AG08396 (cell line): ENCODE measurements around the gene FANCI.

Source experiments
- DNase-seq: peaks from one replicate; pipeline ENCODE4 v3.0.0; 2012; ENCODE audit warnings: low spot score, mixed read lengths

FANCI gene

GRCh38 chr15:89243691-89244573, at the start of gene FANCI:
Gene FANCI (plus strand): TSS chr15:89243979. CDS start chr15:89247648, 3,669 bp downstream.
- peak; percentile 95 for DNase-seq

- DNase-seq, result no peak
Observed at GRCh38 chr15:89194608-89195007, 49.2 kb upstream of the FANCI start.

- no peak for DNase-seq
Observed at GRCh38 chr15:89195836-89196235, 47.9 kb upstream of the FANCI start.

GRCh38 chr15:89196241-89196640, 47.5 kb upstream of the FANCI start:
- DNase-seq, result no peak

- DNase-seq, result no peak
Observed at GRCh38 chr15:89196994-89197393, 46.8 kb upstream of the FANCI start.

- DNase-seq, result no peak
Observed at GRCh38 chr15:89197503-89197971, 46.2 kb upstream of the FANCI start.

GRCh38 chr15:89198196-89198595, 45.6 kb upstream of the FANCI start:
- DNase-seq, result no peak

GRCh38 chr15:89198934-89199333, 44.8 kb upstream of the FANCI start:
- no peak for DNase-seq

- no peak for DNase-seq
Observed at GRCh38 chr15:89199746-89200145, 44.0 kb upstream of the FANCI start.

GRCh38 chr15:89200182-89200581, 43.6 kb upstream of the FANCI start:
- no peak for DNase-seq

- no peak for DNase-seq
Observed at GRCh38 chr15:89201465-89202005, 42.2 kb upstream of the FANCI start.

GRCh38 chr15:89203705-89204273, 40.0 kb upstream of the FANCI start:
- DNase-seq, result no peak

- no peak for DNase-seq
Observed at GRCh38 chr15:89205991-89206585, 37.7 kb upstream of the FANCI start.

- DNase-seq, result peak; percentile 90
Observed at GRCh38 chr15:89206908-89207331, 36.9 kb upstream of the FANCI start.

GRCh38 chr15:89208256-89208655, 35.5 kb upstream of the FANCI start:
- DNase-seq, result no peak

- DNase-seq, result no peak
Observed at GRCh38 chr15:89209057-89209456, 34.7 kb upstream of the FANCI start.

- DNase-seq, result no peak
Observed at GRCh38 chr15:89211678-89212170, 32.1 kb upstream of the FANCI start.

GRCh38 chr15:89215627-89216026, 28.2 kb upstream of the FANCI start:
- no peak for DNase-seq

GRCh38 chr15:89217031-89217430, 26.7 kb upstream of the FANCI start:
- DNase-seq, result no peak

- no peak for DNase-seq
Observed at GRCh38 chr15:89217686-89218376, 25.9 kb upstream of the FANCI start.

- DNase-seq, result no peak
Observed at GRCh38 chr15:89218531-89218930, 25.2 kb upstream of the FANCI start.

GRCh38 chr15:89221543-89221942, 22.2 kb upstream of the FANCI start, which contains the start of gene RLBP1:
Gene RLBP1 (minus strand): TSS chr15:89221579. CDS start chr15:89218975, 2,604 bp downstream.
- DNase-seq, result no peak
